GM06990 (cell line): ENCODE data around the gene TMEM132C.

Experiments
- DNase-seq: peaks from one replicate; pipeline ENCODE4 v3.0.0-alpha.2; 2011; ENCODE audit not compliant: insufficient read length; ENCODE audit errors: extremely low read depth
- H3K27me3 ChIP-seq: replicated peaks from 2 replicates; pipeline ENCODE4 v1.6.0; 2011; ENCODE audit warnings: low read length; ENCODE audit not compliant: control insufficient read depth, insufficient read depth
- H3K36me3 ChIP-seq: 2 replicates; pipeline ENCODE4 v1.5.1; 2011; ENCODE audit warnings: low read length; ENCODE audit not compliant: control insufficient read depth, insufficient read depth
- H3K4me3 ChIP-seq: replicated peaks from 2 replicates; pipeline ENCODE4 v1.5.1; 2011; ENCODE audit warnings: low read depth, mild to moderate bottlenecking, control low read depth, low read length
- CTCF ChIP-seq: IDR thresholded peaks from 2 replicates; pipeline ENCODE4 v1.5.1; 2011; ENCODE audit warnings: low read length, control low read depth, mild to moderate bottlenecking, inconsistent platforms; ENCODE audit not compliant: insufficient read depth, poor library complexity, severe bottlenecking

TMEM132C gene

GRCh38 chr12:128680555-128680954, 413.6 kb downstream of the TMEM132C start:
- no peak for TF ChIP-seq CTCF
- H3K27me3 ChIP-seq, result no peaks in the 10 kb centered on the region

GRCh38 chr12:128682548-128683275, 415.7 kb downstream of the TMEM132C start:
- H3K36me3 ChIP-seq, result no peaks in the 10 kb centered on the region

More at GRCh38 chr12:128680555-128680954, 413.6 kb downstream of the TMEM132C start:
- H3K4me3 ChIP-seq, result no peak overlapping the region
- no peak for DNase-seq
- H3K36me3 ChIP-seq, result no peaks in the 10 kb centered on the region

GRCh38 chr12:128684352-128684751, 417.4 kb downstream of the TMEM132C start:
- Histone ChIP-seq H3K36me3 (no peaks in the 10 kb centered on the region), H3K27me3 (no peaks in the 10 kb centered on the region), H3K4me3 (no peak overlapping the region)
- no peak for TF ChIP-seq CTCF
- no peak for DNase-seq

More at GRCh38 chr12:128682548-128683275, 415.7 kb downstream of the TMEM132C start:
- no peak for DNase-seq
- Histone ChIP-seq H3K4me3 (no peak overlapping the region), H3K27me3 (no peaks in the 10 kb centered on the region)
- no peak for TF ChIP-seq CTCF

GRCh38 chr12:128685903-128686475, 419.0 kb downstream of the TMEM132C start:
- H3K36me3 ChIP-seq, result no peaks in the 10 kb centered on the region
- no peaks in the 10 kb centered on the region for H3K27me3 ChIP-seq
- TF ChIP-seq CTCF, result no peak
- H3K4me3 ChIP-seq, result no peak overlapping the region
- DNase-seq, result no peak

GRCh38 chr12:128687851-128688250, 420.9 kb downstream of the TMEM132C start:
- no peaks in the 10 kb centered on the region for H3K36me3 ChIP-seq
- DNase-seq, result no peak
- no peak overlapping the region for H3K4me3 ChIP-seq
- H3K27me3 ChIP-seq, result no peaks in the 10 kb centered on the region
- no peak for TF ChIP-seq CTCF

- no peak for TF ChIP-seq CTCF
- H3K36me3 ChIP-seq, result no peaks in the 10 kb centered on the region
- DNase-seq, result no peak
- no peaks in the 10 kb centered on the region for H3K27me3 ChIP-seq
- H3K4me3 ChIP-seq, result no peak overlapping the region
Observed at GRCh38 chr12:128690641-128691040, 423.7 kb downstream of the TMEM132C start.
